AG10803 (cell line): ENCODE measurements around the gene BDKRB2.

Experiments
- DNase-seq: peaks from one replicate; pipeline ENCODE4 v3.0.0; 2010; ENCODE audit warnings: low read depth
- H3K4me3 ChIP-seq: 2 replicates; pipeline ENCODE4 v1.5.1; 2011; ENCODE audit warnings: mild to moderate bottlenecking, low read length, control low read depth
- CTCF ChIP-seq: conservative IDR thresholded peaks from 2 replicates; pipeline ENCODE4 v1.5.1; 2011; ENCODE audit warnings: mild to moderate bottlenecking, low read length, control low read depth, inconsistent platforms

The BDKRB2 gene

GRCh38 chr14:96216627-96217026 lies 12.0 kb downstream of the BDKRB2 start:
- no peak overlapping the region for H3K4me3 ChIP-seq
- TF ChIP-seq CTCF: no peak
- DNase-seq: no peak

GRCh38 chr14:96217376-96217913 lies 12.8 kb downstream of the BDKRB2 start:
- TF ChIP-seq CTCF: no peak
- DNase-seq: no peak
- no peak overlapping the region for H3K4me3 ChIP-seq

- no peak overlapping the region for H3K4me3 ChIP-seq
- TF ChIP-seq CTCF: no peak
- DNase-seq: no peak
These were observed 16.5 kb downstream of the BDKRB2 start for GRCh38 chr14:96221109-96221650.

GRCh38 chr14:96221841-96222240 lies 17.2 kb downstream of the BDKRB2 start:
- no peak overlapping the region for H3K4me3 ChIP-seq
- no peak for TF ChIP-seq CTCF
- DNase-seq: no peak

- TF ChIP-seq CTCF: no peak
- no peak for DNase-seq
- no peak overlapping the region for H3K4me3 ChIP-seq
These were observed 19.9 kb downstream of the BDKRB2 start for GRCh38 chr14:96224480-96225096.

- H3K4me3 ChIP-seq: no peak overlapping the region
- no peak for TF ChIP-seq CTCF
- DNase-seq: no peak
These were observed 20.6 kb downstream of the BDKRB2 start for GRCh38 chr14:96225213-96225612.

GRCh38 chr14:96225745-96226151 lies 21.1 kb downstream of the BDKRB2 start:
- TF ChIP-seq CTCF: peak; percentile 47
- H3K4me3 ChIP-seq: no peak overlapping the region
- DNase-seq: peak; percentile 74
